Choroid plexus epithelial cell (primary cell): ENCODE measurements around the gene TSHR.
A peak's percentile ranks its signal among the peaks of the same experiment; 100 is the strongest.

Experiments used
- DNase-seq: peaks from one replicate; pipeline ENCODE4 v3.0.0-alpha.2; 2010; ENCODE audit warnings: low read depth
- H3K4me3 ChIP-seq: 2 replicates; pipeline ENCODE4 v1.5.1; 2011; ENCODE audit warnings: low read depth, mild to moderate bottlenecking, control low read depth, low read length, moderate library complexity
- CTCF ChIP-seq: conservative IDR thresholded peaks from 2 replicates; pipeline ENCODE4 v1.5.1; 2011; ENCODE audit warnings: low read depth, mild to moderate bottlenecking, control low read depth, inconsistent platforms, low read length, moderate library complexity

Gene TSHR

GRCh38 chr14:81176241-81176640 lies 220.8 kb downstream of the TSHR start:
- TF ChIP-seq CTCF: no peak
- H3K4me3 ChIP-seq: no peak overlapping the region
- DNase-seq: no peak

- no peak for TF ChIP-seq CTCF
- no peak overlapping the region for H3K4me3 ChIP-seq
- DNase-seq: no peak
Observed at GRCh38 chr14:81177225-81177624, 221.8 kb downstream of the TSHR start.

- no peak overlapping the region for H3K4me3 ChIP-seq
- no peak for TF ChIP-seq CTCF
- no peak for DNase-seq
Observed at GRCh38 chr14:81178063-81178462, 222.6 kb downstream of the TSHR start.

- no peak for DNase-seq
- TF ChIP-seq CTCF: no peak
- no peak overlapping the region for H3K4me3 ChIP-seq
Observed at GRCh38 chr14:81179631-81180030, 224.2 kb downstream of the TSHR start.

- no peak overlapping the region for H3K4me3 ChIP-seq
- no peak for TF ChIP-seq CTCF
- DNase-seq: no peak
Observed at GRCh38 chr14:81187832-81188522, 232.6 kb downstream of the TSHR start.

GRCh38 chr14:81192594-81192993 lies 237.2 kb downstream of the TSHR start:
- DNase-seq: no peak
- no peak for TF ChIP-seq CTCF
- H3K4me3 ChIP-seq: no peak overlapping the region

GRCh38 chr14:81193924-81194633 lies 238.7 kb downstream of the TSHR start:
- DNase-seq: peak; percentile 62

More at GRCh38 chr14:81193924-81194633, 238.7 kb downstream of the TSHR start:
- no peak overlapping the region for H3K4me3 ChIP-seq
- TF ChIP-seq CTCF: no peak
